Spleen (tissue), 11 donors: ENCODE results near the gene LRP10. TPM values are rescaled to one million over a fixed set of nuclear protein-coding genes. Genes with fewer than 3 reads are reported as not detected.

Experiments used
- DNase-seq: peaks from one replicate; pipeline ENCODE4 v3.0.0-alpha.2; 2020
- H3K27ac ChIP-seq, 8 donors: fragments of 200-600 bp; sonication (generic) in 7 of 8; 1 replicate in 4 of 8; 2 replicates in 4 of 8; pipeline versions ENCODE4 v1.5.0 to v1.8.0; 2016 to 2021; ENCODE audit warnings: inconsistent platforms in 4 of 8, mild to moderate bottlenecking in 4 of 8, moderate library complexity in 1 of 8
- H3K27me3 ChIP-seq, 7 donors: fragments of 200-600 bp; sonication (generic) in 6 of 7; replicated peaks in 1 of 7; 1 replicate in 4 of 7; 2 replicates in 3 of 7; pipeline versions ENCODE4 v1.5.0 to v1.8.0; 2016 to 2021; ENCODE audit warnings: inconsistent platforms in 3 of 7, mild to moderate bottlenecking in 1 of 7
- H3K36me3 ChIP-seq, 6 donors: fragments of 200-600 bp; sonication (generic) in 5 of 6; 1 replicate in 4 of 6; 2 replicates in 2 of 6; pipeline versions ENCODE4 v1.5.0 to v1.8.0; 2016 to 2021; ENCODE audit warnings: inconsistent platforms in 2 of 6
- H3K4me1 ChIP-seq, 6 donors: fragments of 200-600 bp; sonication (generic) in 5 of 6; 1 replicate in 3 of 6; 2 replicates in 3 of 6; pipeline versions ENCODE4 v1.5.0 to v1.8.0; 2016 to 2021; ENCODE audit warnings: inconsistent platforms in 3 of 6
- H3K4me3 ChIP-seq, 8 donors: fragments of 200-600 bp; sonication (generic) in 7 of 8; 1 replicate in 4 of 8; 2 replicates in 4 of 8; pipeline versions ENCODE4 v1.5.0 to v1.8.0; 2016 to 2021; ENCODE audit warnings: inconsistent platforms in 4 of 8, mild to moderate bottlenecking in 4 of 8, moderate library complexity in 2 of 8
- H3K9me3 ChIP-seq, 8 donors: fragments of 200-600 bp; sonication (generic) in 7 of 8; 1 replicate in 4 of 8; 2 replicates in 4 of 8; pipeline versions ENCODE4 v1.5.0 to v1.8.0; 2016 to 2021; ENCODE audit warnings: inconsistent platforms in 4 of 8
- POLR2A ChIP-seq, 3 donors: fragments of 450-650 bp; IDR thresholded peaks; one replicate each; pipeline ENCODE4 v1.5.1; 2017; ENCODE audit warnings: antibody characterized with exemption in 3 of 3, mild to moderate bottlenecking in 1 of 3
- POLR2AphosphoS5 ChIP-seq, 3 donors: sonication (generic); formaldehyde crosslinking; IDR thresholded peaks; one replicate each; pipeline ENCODE4 v1.5.1; 2017; ENCODE audit warnings: antibody characterized with exemption in 3 of 3
- WGBS, 5 donors: extraction: QIAGEN DNeasy Blood & Tissue Kit in 3 of 5; methylation state at CpG; one replicate each; pipeline versions ENCODE4 v1.1.5 to v1.1.7; 2013 to 2018; 5-methylcytosine and 5-hydroxymethylcytosine counted together
- intact Hi-C: fragments of 100-400 bp; cut with DNase I; formaldehyde crosslinking; loops from one replicate; pipeline ENCODE4 v1.15.0; 2023; ENCODE audit warnings: low total_unique reads
- polyA plus RNA-seq, 3 donors: library from polyadenylated mRNA; stranded (reverse); fragments of 200-250 nt; gene quantifications; one replicate each; pipeline ENCODE4 v1.2.1, GENCODE V29; 2013
- total RNA-seq, 7 donors: library from RNA; depleted of rRNA in 3 of 7; stranded (reverse); fragments of >200 nt in 3 of 7; fragmentation: NEBNext Ultra II Directional in 4 of 7; extraction: Animal tissue kit (Norgen Biotek cat#: 25700) in 4 of 7; gene quantifications; one replicate each; pipeline versions ENCODE4 v1.1.0 to v1.2.1, GENCODE V29; 2016 to 2021
- TF ChIP-seq, protein P1 (sequence below), 11 experiments: fragments of 200-600 bp in 7 of 11; fragments of 450-650 bp in 4 of 11; sonication (generic) in 4 of 11; IDR thresholded peaks in 8 of 11; conservative IDR thresholded peaks in 3 of 11; 1 replicate in 7 of 11; 2 replicates in 4 of 11; pipeline versions ENCODE4 v1.4.0 to v1.8.0; 2016 to 2021; ENCODE audit warnings: antibody characterized with exemption in 11 of 11, inconsistent platforms in 4 of 11, mild to moderate bottlenecking in 1 of 11
- donor health status: healthy with polysubstance abuse.
- donor health status: DM: no; HTN: no; CAD: no; lungs with moderate emphysema.
- donor health status: DM: no; HTN: no; CAD: no.
- donor health status: Bipolar disorder and iron deficiency.
- donor health status: healthy.
- donor health status: DM: no; HTN: no; CAD: no.
- donor health status: DM: yes; HTN: yes; CAD: no.

The LRP10 gene
- total and polyA plus RNA-seq, 10 donors = 7.9 to 205 (median 105) TPM

- no peak for DNase-seq
- intact Hi-C loops = no loop called here
- Histone ChIP-seq H3K36me3 (peaks cover 0 to 27% (median 12%) of the 10 kb centered on the region in 6 donors), H3K4me1 (peaks cover 15 to 70% (median 38%) of the 10 kb centered on the region in 6 donors), H3K4me3 (no peak within 1 kb of the TSS), H3K27me3 (peaks cover 0 to 20% (median 0%) of the 10 kb centered on the region in 7 donors), H3K27ac (no peak within 1 kb of the TSS), H3K9me3 (no peaks in the 10 kb centered on the region)
- 56 to 76% (median 66%) methylated on average over 14 to 15 of the region's 15 CpGs for WGBS, 5 donors
- TF ChIP-seq, protein P1, sequence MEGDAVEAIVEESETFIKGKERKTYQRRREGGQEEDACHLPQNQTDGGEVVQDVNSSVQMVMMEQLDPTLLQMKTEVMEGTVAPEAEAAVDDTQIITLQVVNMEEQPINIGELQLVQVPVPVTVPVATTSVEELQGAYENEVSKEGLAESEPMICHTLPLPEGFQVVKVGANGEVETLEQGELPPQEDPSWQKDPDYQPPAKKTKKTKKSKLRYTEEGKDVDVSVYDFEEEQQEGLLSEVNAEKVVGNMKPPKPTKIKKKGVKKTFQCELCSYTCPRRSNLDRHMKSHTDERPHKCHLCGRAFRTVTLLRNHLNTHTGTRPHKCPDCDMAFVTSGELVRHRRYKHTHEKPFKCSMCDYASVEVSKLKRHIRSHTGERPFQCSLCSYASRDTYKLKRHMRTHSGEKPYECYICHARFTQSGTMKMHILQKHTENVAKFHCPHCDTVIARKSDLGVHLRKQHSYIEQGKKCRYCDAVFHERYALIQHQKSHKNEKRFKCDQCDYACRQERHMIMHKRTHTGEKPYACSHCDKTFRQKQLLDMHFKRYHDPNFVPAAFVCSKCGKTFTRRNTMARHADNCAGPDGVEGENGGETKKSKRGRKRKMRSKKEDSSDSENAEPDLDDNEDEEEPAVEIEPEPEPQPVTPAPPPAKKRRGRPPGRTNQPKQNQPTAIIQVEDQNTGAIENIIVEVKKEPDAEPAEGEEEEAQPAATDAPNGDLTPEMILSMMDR (IDR thresholded peaks at IDR 0.05 in 8 of 11, conservative IDR thresholded peaks at IDR 0.05 in 3 of 11) = no peak
- TF ChIP-seq POLR2AphosphoS5 (IDR thresholded peaks at IDR 0.05) (peak in 1 of 3 donors; percentile 80), POLR2A (IDR thresholded peaks at IDR 0.05) (no peak)
Measured at GRCh38 chr14:22883173-22883976, 11.8 kb downstream of the LRP10 start, which contains the start of gene REM2. Gene REM2 (plus strand): TSS chr14:22883222. CDS start chr14:22883288, 66 bp downstream.

DNA sequence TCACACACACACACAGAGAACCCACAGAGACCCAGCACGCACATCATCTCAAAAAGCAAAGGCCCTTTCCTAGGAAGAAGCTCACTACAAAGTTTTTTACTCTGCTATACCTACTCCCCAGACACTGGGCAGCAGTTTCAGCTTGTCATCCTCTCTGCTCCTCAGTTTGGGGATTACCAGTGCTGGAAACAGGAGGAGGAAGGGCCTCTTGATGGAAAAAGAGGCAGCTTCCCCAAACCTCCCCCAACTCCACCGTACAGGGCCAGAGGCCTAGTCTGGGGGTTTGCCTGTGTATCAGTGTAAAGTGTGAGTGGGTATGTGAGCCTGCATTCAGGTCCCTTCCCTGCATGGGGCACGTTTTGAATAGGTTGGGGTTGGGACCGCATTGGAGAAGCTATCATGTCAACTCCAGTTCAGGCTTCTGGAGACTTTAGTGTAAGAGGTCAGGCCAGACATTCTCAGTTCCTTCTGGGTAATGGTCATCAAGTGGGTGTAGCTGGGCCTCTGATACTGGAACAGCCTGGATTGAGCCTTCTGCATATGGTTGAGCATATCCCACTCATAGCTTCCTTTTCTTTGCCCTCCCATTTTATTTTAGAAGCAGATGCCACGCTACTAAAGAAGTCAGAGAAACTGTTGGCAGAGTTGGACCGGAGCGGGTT lies 12.7 kb downstream of the LRP10 start:
- H3K36me3 ChIP-seq = peaks cover 0 to 18% (median 4%) of the 10 kb centered on the region in 6 donors
- intact Hi-C loops = no loop called here
- peaks cover 15 to 70% (median 44%) of the 10 kb centered on the region in 6 donors for H3K4me1 ChIP-seq
- no peak for DNase-seq
- TF ChIP-seq, protein P1 (IDR thresholded peaks at IDR 0.05 in 8 of 11, conservative IDR thresholded peaks at IDR 0.05 in 3 of 11) = no peak
- TF ChIP-seq POLR2A (IDR thresholded peaks at IDR 0.05) (no peak), POLR2AphosphoS5 (IDR thresholded peaks at IDR 0.05) (no peak)
- no peak overlapping the region for H3K27ac ChIP-seq
- 80 to 86% (median 82%) methylated on average over 7 of the region's 7 CpGs for WGBS, 5 donors
- H3K9me3 ChIP-seq = no peaks in the 10 kb centered on the region
- H3K4me3 ChIP-seq = no peak overlapping the region
- peaks cover 0 to 20% (median 0%) of the 10 kb centered on the region in 7 donors for H3K27me3 ChIP-seq

- H3K27ac ChIP-seq = no peak overlapping the region
- H3K36me3 ChIP-seq = peaks cover 0 to 11% (median 0%) of the 10 kb centered on the region in 6 donors
- H3K9me3 ChIP-seq = no peaks in the 10 kb centered on the region
- WGBS, 5 donors = 81 to 85% (median 84%) methylated on average over 8 to 11 of the region's 11 CpGs
- intact Hi-C loops = no loop called here
- peaks cover 15 to 75% (median 45%) of the 10 kb centered on the region in 6 donors for H3K4me1 ChIP-seq
- no peak overlapping the region for H3K4me3 ChIP-seq
- TF ChIP-seq POLR2AphosphoS5 (IDR thresholded peaks at IDR 0.05) (peak in 1 of 3 donors; percentile 36), POLR2A (IDR thresholded peaks at IDR 0.05) (no peak)
- TF ChIP-seq, protein P1 (IDR thresholded peaks at IDR 0.05 in 8 of 11, conservative IDR thresholded peaks at IDR 0.05 in 3 of 11) = no peak
- H3K27me3 ChIP-seq = peaks cover 0 to 20% (median 0%) of the 10 kb centered on the region in 7 donors
- DNase-seq = no peak
Measured at GRCh38 chr14:22884738-22885523, 13.4 kb downstream of the LRP10 start.
